Retinal pigment epithelial cell (primary cell): ENCODE measurements around the gene DCC.

Experiments
- DNase-seq: peaks from one replicate; pipeline ENCODE4 v3.0.0-alpha.2; 2010; ENCODE audit warnings: low read depth
- H3K4me3 ChIP-seq: 2 replicates; pipeline ENCODE4 v1.5.1; 2011; ENCODE audit warnings: mild to moderate bottlenecking, low read length, control low read depth, moderate library complexity
- TF ChIP-seq, protein P1 (sequence below): conservative IDR thresholded peaks from 2 replicates; pipeline ENCODE4 v1.5.1; 2011; ENCODE audit warnings: low read depth, low read length, control low read depth, inconsistent platforms

Gene DCC

GRCh38 chr18:53153281-53153680 is 813.3 kb downstream of the DCC start:
- H3K4me3 ChIP-seq, result no peak overlapping the region
- TF ChIP-seq, protein P1, sequence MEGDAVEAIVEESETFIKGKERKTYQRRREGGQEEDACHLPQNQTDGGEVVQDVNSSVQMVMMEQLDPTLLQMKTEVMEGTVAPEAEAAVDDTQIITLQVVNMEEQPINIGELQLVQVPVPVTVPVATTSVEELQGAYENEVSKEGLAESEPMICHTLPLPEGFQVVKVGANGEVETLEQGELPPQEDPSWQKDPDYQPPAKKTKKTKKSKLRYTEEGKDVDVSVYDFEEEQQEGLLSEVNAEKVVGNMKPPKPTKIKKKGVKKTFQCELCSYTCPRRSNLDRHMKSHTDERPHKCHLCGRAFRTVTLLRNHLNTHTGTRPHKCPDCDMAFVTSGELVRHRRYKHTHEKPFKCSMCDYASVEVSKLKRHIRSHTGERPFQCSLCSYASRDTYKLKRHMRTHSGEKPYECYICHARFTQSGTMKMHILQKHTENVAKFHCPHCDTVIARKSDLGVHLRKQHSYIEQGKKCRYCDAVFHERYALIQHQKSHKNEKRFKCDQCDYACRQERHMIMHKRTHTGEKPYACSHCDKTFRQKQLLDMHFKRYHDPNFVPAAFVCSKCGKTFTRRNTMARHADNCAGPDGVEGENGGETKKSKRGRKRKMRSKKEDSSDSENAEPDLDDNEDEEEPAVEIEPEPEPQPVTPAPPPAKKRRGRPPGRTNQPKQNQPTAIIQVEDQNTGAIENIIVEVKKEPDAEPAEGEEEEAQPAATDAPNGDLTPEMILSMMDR, result peak; percentile 31
- DNase-seq, result no peak

- TF ChIP-seq, protein P1, result no peak
- DNase-seq, result no peak
- no peak overlapping the region for H3K4me3 ChIP-seq
Observed at GRCh38 chr18:53153800-53154199, 813.8 kb downstream of the DCC start.

GRCh38 chr18:53165770-53166169 is 825.8 kb downstream of the DCC start:
- no peak overlapping the region for H3K4me3 ChIP-seq
- TF ChIP-seq, protein P1, result no peak
- DNase-seq, result no peak

DNA sequence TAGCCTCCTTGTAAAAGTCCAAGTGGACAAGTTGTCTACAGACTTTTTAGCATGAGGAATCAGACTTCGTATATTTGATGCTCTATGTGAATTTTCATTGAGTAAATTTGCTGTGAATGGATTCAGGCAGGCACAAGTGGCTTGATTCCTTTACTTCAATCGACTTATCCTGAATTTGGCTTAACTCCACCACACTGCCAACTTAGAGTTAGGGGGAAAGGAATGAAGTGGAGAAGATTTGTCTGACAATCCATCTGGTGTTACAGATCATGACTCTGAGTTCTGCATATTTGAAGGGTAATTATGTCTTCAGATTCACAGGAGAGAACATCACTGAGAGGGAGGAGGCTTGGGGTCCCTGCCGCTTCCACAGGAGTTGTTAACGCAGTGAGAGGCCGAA is 829.3 kb downstream of the DCC start:
- no peak for DNase-seq
- H3K4me3 ChIP-seq, result no peak overlapping the region
- TF ChIP-seq, protein P1, result no peak

DNA sequence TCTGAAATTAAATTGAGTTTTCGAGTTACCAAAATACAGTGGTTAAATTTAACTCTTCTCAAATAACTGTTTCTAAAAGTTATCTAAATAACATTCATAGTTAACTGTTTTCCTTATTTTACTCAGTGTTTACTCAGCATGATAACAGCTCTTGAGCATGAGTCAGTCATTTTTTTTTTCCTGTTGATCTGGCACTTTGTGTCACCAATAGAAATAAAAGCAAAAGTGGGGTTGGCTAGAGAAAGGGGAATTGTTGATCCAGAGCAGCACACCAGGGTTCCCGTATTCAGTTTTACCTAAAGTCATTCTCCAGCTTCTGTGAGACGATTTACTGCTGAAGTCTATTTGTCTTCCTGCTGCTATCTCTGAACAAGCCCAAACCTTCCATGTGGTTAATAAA is 851.6 kb downstream of the DCC start:
- TF ChIP-seq, protein P1, result no peak
- no peak overlapping the region for H3K4me3 ChIP-seq
- DNase-seq, result no peak

DNA sequence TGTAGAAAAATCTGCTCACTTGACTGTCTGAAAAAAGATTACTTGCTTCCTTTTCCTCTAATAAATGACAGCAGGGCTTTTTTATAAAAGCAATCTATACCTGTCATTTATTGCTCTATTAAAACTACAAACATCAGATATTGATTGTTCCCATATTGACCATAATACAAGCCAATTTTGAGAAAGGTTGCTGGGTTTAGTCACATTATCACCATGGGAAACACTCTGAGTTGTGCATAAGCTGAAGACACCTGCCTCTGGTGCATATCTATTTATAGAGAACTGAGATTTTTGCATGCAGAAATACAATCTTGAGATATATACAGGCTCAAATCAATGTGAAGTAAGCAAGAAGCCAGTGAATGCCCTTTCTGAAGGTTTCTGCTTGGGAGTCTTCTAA is 853.9 kb downstream of the DCC start:
- TF ChIP-seq, protein P1, result no peak
- DNase-seq, result no peak
- H3K4me3 ChIP-seq, result no peak overlapping the region

DNA sequence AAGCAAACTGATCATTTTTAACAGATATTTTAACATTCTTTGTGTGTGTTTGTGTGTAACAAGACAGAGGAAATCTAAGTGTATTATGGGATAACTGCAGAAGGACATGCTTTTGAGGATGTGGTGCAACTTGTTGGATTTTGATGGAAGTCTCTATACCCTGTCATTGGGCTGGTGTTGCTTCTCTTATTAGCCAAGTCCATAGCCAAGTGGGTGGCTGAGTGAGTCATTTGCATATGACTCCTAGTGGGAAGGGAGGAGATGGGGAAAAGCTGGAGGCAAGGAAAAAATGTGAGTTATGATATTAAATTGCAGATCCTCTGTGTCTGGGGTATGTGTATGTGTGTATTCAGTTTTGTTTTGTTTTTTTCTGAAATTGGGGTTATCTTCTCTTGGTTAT is 879.9 kb downstream of the DCC start:
- peak; percentile 29 for DNase-seq
- TF ChIP-seq, protein P1, result no peak
- no peak overlapping the region for H3K4me3 ChIP-seq
